Measurements from ENCODE around the gene GET3. TPM values are rescaled to one million over a fixed set of nuclear protein-coding genes. Genes with fewer than 3 reads are reported as not detected.

The GET3 gene
- total RNA-seq, 1 donor from 2014 or later: 30.1 TPM

GRCh38 chr19:12772323-12772722, 35.0 kb downstream of the GET3 start:
- intact Hi-C loops (cut with DNase I): no loop called here
- no peak for DNase-seq (ENCODE audit: low spot score)
- no peak for ATAC-seq

GRCh38 chr19:12773571-12773970, 36.3 kb downstream of the GET3 start:
- no peak for DNase-seq (ENCODE audit: low spot score)
- no peak for ATAC-seq
- intact Hi-C loops (cut with DNase I): no loop called here

DNA sequence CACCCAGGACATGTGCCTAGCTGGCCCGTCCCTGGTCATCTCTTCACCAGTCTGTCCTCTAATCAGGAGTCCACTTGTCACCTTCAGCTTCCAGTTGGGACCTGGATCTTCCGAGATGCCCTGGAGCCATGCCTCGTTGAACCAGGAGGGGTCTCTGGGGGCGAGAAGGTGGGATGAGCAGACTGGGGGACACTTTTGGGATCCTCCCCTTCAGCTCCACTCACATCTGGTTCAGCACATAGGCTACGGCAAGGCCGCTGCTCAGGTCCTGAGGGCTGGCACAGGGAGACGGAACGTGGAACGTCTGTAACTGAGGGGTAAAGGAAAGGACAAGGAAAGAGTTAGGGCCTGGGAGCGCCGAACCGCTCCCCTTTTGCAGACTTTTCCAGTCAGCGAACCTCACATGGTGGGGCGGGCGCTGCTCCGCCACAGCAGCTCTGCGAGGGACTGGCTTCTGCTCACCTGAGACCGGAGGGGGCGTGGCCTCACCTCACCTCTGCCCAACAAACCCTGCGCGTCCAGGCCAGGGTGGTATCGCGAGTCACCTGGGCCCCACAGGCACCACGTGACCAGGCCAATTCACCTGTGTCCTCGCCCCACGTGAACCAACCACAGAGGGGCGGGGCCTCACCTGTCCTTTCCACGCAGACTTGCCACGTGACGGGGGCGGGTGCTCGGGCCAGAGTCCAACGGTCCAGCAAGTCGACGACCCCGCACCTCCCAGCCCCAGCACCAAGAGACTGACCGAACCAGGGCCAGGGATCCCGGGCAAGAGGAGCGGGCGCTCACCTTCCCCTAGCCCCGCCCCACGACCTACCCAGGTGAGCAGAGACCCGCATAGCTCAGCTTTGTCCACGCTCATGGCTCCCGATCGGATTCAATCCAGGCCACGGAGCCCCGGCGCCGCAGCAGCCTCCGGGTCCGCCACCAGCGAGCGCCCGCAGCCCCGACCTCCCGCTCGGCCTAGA, 37.6 kb downstream of the GET3 start, which contains the start of gene HOOK2:
Gene HOOK2 (minus strand): TSS at position 965 of the 968 bp plus-strand sequence. CDS start 103 bp downstream, at position 862.
- intact Hi-C loops (cut with DNase I): no loop called here
- no peak for DNase-seq (ENCODE audit: low spot score)
- ATAC-seq: no peak

DNA sequence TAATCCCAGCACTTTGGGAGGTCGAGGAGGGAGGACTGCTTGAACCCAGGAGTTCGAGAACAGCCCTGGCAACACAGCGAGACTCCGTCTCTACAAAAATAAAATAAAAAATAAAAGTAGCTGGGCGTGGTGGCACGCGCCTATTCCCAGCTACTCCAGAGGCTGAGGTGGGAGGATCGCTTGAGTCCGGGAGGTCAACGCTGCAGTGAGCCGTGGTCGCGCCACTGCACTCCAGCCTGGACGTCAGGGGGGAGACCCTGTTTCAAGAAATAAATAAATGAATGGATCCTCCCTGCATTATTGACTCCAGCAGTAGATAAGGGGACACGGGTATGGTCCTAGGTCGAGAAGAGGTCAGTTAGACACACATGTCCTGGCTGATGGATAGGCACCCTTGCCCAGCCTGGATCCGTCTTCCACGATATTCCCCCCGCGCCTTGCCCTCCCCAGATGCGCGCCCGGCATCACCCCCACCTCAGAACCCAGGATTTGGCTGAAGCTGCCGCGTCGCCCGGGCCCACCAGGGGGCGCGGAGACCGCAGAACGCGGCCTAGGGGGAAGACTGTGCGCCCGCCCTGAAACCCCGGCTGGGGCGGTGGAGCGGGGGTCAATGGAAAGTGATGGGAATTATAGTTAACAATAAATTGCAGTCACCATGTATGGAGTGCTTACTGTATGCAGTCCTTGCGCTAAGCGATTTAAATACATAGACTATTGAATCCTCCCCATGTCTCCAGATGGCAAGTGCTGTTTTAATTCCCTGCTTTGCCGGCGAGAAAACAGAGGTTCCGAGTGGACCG, 40.1 kb downstream of the GET3 start:
- peak; percentile 68 for ATAC-seq
- DNase-seq (ENCODE audit: low spot score): peak; percentile 91
- intact Hi-C loops (cut with DNase I): loop anchor here (2.0 kb wide), 1 partner anchor 17 kb away; no protein-coding TSS in a partner anchor

- intact Hi-C loops (cut with DNase I): no loop called here
- peak; percentile 56 for ATAC-seq
- DNase-seq (ENCODE audit: low spot score): peak; percentile 85
Measured at GRCh38 chr19:12778017-12778904, 41.0 kb downstream of the GET3 start.

- DNase-seq (ENCODE audit: low spot score) (no peak), ATAC-seq (no peak)
- intact Hi-C loops (cut with DNase I): no loop called here
Measured at GRCh38 chr19:12778905-12779161, 41.5 kb downstream of the GET3 start.

DNA sequence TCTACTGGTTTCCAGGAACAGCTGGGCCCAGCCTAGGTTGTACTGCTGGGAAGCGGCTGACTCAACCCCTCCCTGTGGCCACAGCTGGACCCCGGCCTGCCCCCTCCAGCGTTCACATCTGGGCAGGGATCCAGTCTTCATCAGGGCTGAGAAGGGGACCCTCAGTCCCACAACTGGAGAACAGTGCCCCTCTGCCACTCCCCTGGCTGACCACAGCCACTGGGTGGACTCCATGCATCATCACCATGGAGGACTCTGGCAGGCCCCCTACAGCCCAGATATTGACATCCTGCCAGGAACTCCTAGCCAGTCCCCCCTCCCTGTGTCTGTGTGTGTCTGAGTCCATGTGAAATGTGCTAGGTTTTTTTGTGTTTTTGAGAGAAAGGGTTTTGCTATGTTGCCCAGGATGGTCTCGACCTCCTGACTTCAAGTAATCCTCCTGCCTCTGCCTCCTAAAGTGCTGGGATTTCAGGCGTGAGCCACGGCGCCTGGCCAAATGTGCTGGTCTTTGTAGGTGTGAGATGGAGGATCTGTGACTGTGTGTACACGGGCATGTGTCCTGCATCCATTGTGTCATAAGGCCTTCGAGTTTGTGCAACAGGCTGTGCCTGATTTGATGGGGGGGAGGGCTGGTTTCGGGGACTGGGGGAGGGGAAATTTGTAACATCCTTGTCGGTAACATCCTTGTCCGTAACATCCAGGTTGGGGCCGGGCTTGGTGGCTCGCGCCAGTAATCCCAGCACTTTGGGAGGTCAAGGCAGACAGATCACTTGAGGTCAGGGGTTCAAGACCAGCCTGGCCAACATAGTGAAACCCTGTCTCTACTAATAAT, 42.1 kb downstream of the GET3 start:
- peak; percentile 77 for DNase-seq (ENCODE audit: low spot score)
- peak; percentile 6 for ATAC-seq
- intact Hi-C loops (cut with DNase I): no loop called here

- ATAC-seq (no peak), DNase-seq (ENCODE audit: low spot score) (no peak)
- intact Hi-C loops (cut with DNase I): no loop called here
Measured at GRCh38 chr19:12782174-12782423, 44.8 kb downstream of the GET3 start.

DNA sequence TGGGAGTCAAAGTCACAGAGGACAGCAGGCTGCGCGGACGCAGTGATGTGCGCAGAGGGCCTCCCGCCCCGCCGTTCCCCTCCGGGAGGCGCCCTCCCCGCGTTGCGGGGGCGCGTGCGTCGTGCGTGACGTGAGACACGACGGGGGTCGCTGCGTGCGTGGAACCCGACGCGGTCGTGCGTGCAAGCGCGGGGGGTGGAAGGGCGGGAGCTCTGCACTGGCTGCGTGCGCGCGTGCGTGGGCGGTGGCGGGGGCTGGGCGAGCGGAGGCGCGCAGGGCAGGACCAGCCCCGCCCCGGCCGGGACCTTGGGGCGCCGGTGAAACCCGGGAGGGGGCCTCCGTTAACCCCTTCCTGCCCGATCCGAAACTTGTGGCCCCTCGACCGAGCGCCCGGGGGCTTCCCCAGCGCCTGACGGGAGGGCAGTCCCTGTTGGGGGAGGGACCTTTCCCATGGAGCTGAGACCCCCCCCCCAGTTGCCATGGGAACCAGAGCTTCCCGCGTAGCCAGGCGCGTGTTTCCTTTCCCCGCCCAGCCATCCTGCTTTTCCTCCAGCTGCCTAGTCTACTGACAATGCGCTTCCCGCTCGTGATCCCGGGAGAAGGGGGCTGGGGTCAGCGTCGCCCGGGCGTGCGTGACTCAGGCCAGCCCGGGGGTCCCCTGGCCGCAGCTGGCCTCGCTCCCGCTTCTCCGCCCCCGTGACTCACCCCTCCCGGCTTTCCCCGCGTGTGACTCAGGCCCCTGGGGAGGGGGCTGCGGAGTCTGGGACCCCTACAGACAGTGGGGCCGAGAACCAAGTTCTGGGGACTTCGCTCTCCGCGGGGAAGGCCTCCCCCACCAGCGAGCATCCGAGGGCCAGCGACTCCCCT, 45.4 kb downstream of the GET3 start:
- peak; percentile 95 for DNase-seq (ENCODE audit: low spot score)
- intact Hi-C loops (cut with DNase I): no loop called here
- peak; percentile 63 for ATAC-seq

- DNase-seq (ENCODE audit: low spot score) (no peak), ATAC-seq (no peak)
- intact Hi-C loops (cut with DNase I): no loop called here
Measured at GRCh38 chr19:12783291-12783848, 46.1 kb downstream of the GET3 start.

DNA sequence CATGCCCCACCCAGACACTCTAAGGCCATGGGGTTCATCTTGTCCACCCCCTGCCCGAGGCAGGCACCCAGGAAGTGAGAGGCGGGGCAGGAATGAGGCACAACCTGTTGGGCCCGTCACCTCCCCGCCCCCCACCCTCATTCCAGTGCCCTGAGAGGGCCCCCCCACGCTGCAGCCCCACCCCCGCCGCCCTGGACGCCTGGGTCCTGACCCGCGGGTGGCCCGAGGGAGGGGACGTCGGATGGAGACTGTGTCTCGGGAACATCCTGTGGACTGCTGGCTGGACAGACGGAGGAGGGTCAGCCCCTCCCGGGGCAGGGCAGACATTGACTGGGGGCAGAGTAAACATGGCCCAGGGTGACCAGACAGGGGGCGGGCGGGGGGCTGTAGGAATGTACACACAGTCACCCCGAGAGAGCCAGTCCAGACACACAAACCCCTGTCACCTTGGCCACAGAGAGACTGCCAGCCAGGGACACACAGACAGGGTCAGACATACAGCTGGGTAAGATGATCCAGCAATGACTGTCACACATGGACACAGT, 46.6 kb downstream of the GET3 start:
- intact Hi-C loops (cut with DNase I): no loop called here
- no peak for DNase-seq (ENCODE audit: low spot score)
- ATAC-seq: no peak

GRCh38 chr19:12784394-12784870, 47.1 kb downstream of the GET3 start:
- intact Hi-C loops (cut with DNase I): no loop called here
- DNase-seq (ENCODE audit: low spot score): no peak
- no peak for ATAC-seq

- ATAC-seq (no peak), DNase-seq (ENCODE audit: low spot score) (no peak)
Measured at GRCh38 chr19:12784871-12785430, 47.7 kb downstream of the GET3 start.

GRCh38 chr19:12785431-12786031, 48.2 kb downstream of the GET3 start:
- intact Hi-C loops (cut with DNase I): no loop called here
- no peak for ATAC-seq
- DNase-seq (ENCODE audit: low spot score): no peak

More at GRCh38 chr19:12784871-12785430, 47.7 kb downstream of the GET3 start:
- intact Hi-C loops (cut with DNase I): no loop called here

DNA sequence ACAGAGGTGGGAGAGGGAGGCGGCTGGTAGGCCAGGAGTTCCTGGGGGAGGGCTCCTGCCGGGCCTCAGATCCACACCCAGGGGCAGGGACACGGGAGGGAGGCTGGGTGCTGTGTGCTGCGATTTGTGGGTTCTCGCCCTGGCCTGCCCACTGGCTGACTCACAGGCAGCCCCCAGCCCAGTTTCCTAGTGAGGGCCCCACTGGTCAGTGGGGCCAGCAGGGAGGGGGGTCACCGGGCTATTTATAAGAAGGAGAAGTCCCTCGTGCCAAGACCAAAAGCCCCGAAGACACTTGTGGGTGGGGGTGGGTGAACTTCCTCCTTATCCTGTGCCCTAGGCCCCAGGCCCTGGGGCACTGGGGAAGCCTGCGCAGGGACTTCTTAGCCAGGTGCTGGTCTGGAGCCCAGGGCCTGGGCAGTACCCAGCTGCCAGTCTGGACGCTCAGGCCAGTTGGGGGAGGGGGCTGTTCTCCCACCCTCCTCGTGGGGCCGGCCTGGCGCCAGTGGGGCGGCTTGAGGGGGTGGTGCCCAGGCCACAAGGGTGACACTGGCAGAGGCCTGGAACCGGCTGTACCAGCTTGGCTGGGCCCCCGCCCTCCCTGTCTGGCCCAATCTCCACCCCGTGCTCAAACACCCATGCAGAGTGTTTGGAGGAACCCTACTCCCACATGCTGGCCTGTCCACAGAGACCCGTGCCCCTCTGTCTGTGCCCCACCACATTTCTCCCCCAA, 49.0 kb downstream of the GET3 start:
- intact Hi-C loops (cut with DNase I): no loop called here
- ATAC-seq (peak; percentile 0), DNase-seq (ENCODE audit: low spot score) (no peak)

DNA sequence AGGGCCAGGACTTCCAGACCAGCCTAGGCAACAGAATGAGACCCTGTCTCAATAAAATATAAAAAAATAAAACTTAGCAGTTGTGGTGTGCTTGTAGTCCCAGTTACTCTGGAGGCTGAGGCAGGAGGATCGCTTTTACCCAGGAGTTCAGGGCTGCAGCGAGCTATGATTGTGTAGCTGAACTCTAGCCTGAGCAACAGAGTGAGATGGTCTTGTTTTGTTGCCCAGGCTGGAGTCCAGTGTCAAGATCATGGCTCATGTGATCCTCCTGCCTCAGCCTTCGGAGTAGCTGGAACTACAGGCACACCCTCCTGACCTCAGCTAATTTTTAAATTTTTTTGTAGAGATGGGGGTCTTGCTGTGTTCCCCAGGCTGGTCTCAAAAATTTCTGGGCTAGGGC, 49.7 kb downstream of the GET3 start:
- intact Hi-C loops (cut with DNase I): no loop called here
- ATAC-seq: no peak
- no peak for DNase-seq (ENCODE audit: low spot score)
